HEK293 (cell line): Measurements from ENCODE around the gene EDNRA.

Experiments used
- CTCF ChIA-PET: fragments of 350-600 bp; formaldehyde crosslinking; extraction: SDS; loops from one replicate; lab custom pipeline; 2021; ENCODE audit warnings: antibody characterized with exemption; lab: Yijun Ruan, JAX
- POLR2A ChIA-PET: fragments of 300-600 bp; formaldehyde crosslinking; extraction: SDS; loops from one replicate; lab custom pipeline; 2020; ENCODE audit warnings: antibody characterized with exemption, inconsistent platforms; lab: Yijun Ruan, JAX
- H3K27ac ChIP-seq: fragments of 200-500 bp; sonication (Bioruptor generic); 2 replicates; pipeline ENCODE4 v1.5.1; 2014; ENCODE audit warnings: low read depth, low read length, control low read depth, inconsistent platforms; ENCODE audit errors: extremely low read depth
- H3K36me3 ChIP-seq, 2 experiments: fragments of 200-500 bp in 1 of 2; sonication (Bioruptor generic) in 1 of 2; 1 replicate in 1 of 2; 2 replicates in 1 of 2; pipeline ENCODE4 v1.5.1; 2014 to 2017; ENCODE audit warnings: inconsistent platforms in 2 of 2, low read length in 2 of 2; ENCODE audit not compliant: control insufficient read depth in 2 of 2, insufficient read depth in 1 of 2
- H3K4me1 ChIP-seq: fragments of 200-500 bp; sonication (Bioruptor generic); 2 replicates; pipeline ENCODE4 v1.5.1; 2014; ENCODE audit warnings: mild to moderate bottlenecking, low read length, inconsistent platforms; ENCODE audit not compliant: control insufficient read depth, insufficient read depth
- H3K4me3 ChIP-seq: 2 replicates; pipeline ENCODE4 v1.5.1; 2011; ENCODE audit warnings: low read depth, mild to moderate bottlenecking, control low read depth, low read length, moderate library complexity
- H3K9me3 ChIP-seq: fragments of 200-500 bp; sonication (Bioruptor generic); 2 replicates; pipeline ENCODE4 v1.5.1; 2014; ENCODE audit warnings: low read depth, low read length, inconsistent platforms; ENCODE audit not compliant: control insufficient read depth, insufficient read depth
- BCL11A ChIP-seq: fragments of 450-650 bp; formaldehyde crosslinking; IDR thresholded peaks from 2 replicates; pipeline ENCODE4 v1.5.1; 2016; ENCODE audit warnings: low read depth, missing biosample characterization, missing genetic modification characterization
- GLIS2 ChIP-seq: fragments of 450-650 bp; formaldehyde crosslinking; IDR thresholded peaks from 2 replicates; pipeline ENCODE4 v1.5.1; 2016; ENCODE audit warnings: missing biosample characterization, missing genetic modification characterization
- HIC1 ChIP-seq: fragments of 450-650 bp; formaldehyde crosslinking; IDR thresholded peaks from 2 replicates; pipeline ENCODE4 v1.5.1; 2016; ENCODE audit warnings: missing biosample characterization, missing genetic modification characterization
- HOXA7 ChIP-seq: sonication (generic); formaldehyde crosslinking; IDR thresholded peaks from 2 replicates; pipeline ENCODE4 v1.8.1; 2022; ENCODE audit warnings: missing genetic modification reagents, borderline replicate concordance
- OSR2 ChIP-seq: fragments of 450-650 bp; formaldehyde crosslinking; IDR thresholded peaks from 2 replicates; pipeline ENCODE4 v1.5.1; 2016; ENCODE audit warnings: missing biosample characterization, missing genetic modification characterization
- PATZ1 ChIP-seq: fragments of 450-650 bp; formaldehyde crosslinking; IDR thresholded peaks from 2 replicates; pipeline ENCODE4 v1.5.1; 2016; ENCODE audit warnings: missing biosample characterization, missing genetic modification characterization
- PBX3 ChIP-seq: sonication (generic); formaldehyde crosslinking; IDR thresholded peaks from 2 replicates; pipeline ENCODE4 v1.8.1; 2022; ENCODE audit warnings: mild to moderate bottlenecking, moderate library complexity, missing genetic modification reagents
- PRDM10 ChIP-seq: fragments of 450-650 bp; formaldehyde crosslinking; IDR thresholded peaks from 2 replicates; pipeline ENCODE4 v1.5.1; 2016; ENCODE audit warnings: missing biosample characterization, missing genetic modification characterization
- ZBTB20 ChIP-seq: fragments of 450-650 bp; formaldehyde crosslinking; IDR thresholded peaks from 2 replicates; pipeline ENCODE4 v1.5.1; 2016; ENCODE audit warnings: missing biosample characterization, missing genetic modification characterization
- ZBTB26 ChIP-seq: fragments of 450-650 bp; formaldehyde crosslinking; optimal IDR thresholded peaks from 2 replicates; pipeline ENCODE3; 2016; ENCODE audit warnings: missing biosample characterization, mild to moderate bottlenecking, missing genetic modification characterization
- ZBTB49 ChIP-seq: fragments of 450-650 bp; formaldehyde crosslinking; IDR thresholded peaks from 2 replicates; pipeline ENCODE4 v1.5.1; 2016; ENCODE audit warnings: missing biosample characterization, missing genetic modification characterization, low read depth
- ZIC2 ChIP-seq: fragments of 450-650 bp; formaldehyde crosslinking; IDR thresholded peaks from 2 replicates; pipeline ENCODE4 v1.5.1; 2016; ENCODE audit warnings: missing biosample characterization, missing genetic modification characterization
- ZNF335 ChIP-seq: fragments of 450-650 bp; formaldehyde crosslinking; conservative IDR thresholded peaks from 2 replicates; pipeline ENCODE4 v1.5.1; 2016; ENCODE audit warnings: missing biosample characterization, missing genetic modification characterization
- ZNF37A ChIP-seq: fragments of 450-650 bp; IDR thresholded peaks from 2 replicates; pipeline ENCODE4 v1.5.1; 2018; ENCODE audit warnings: missing biosample characterization, missing genetic modification characterization
- ZNF398 ChIP-seq: fragments of 450-650 bp; formaldehyde crosslinking; IDR thresholded peaks from 2 replicates; pipeline ENCODE4 v1.5.1; 2017; ENCODE audit warnings: missing biosample characterization, missing genetic modification characterization
- ZNF423 ChIP-seq: fragments of 450-650 bp; formaldehyde crosslinking; IDR thresholded peaks from 2 replicates; pipeline ENCODE4 v1.5.1; 2016; ENCODE audit warnings: missing biosample characterization, missing genetic modification characterization
- ZNF433 ChIP-seq: fragments of 450-650 bp; formaldehyde crosslinking; IDR thresholded peaks from 2 replicates; pipeline ENCODE4 v1.5.1; 2016; ENCODE audit warnings: missing biosample characterization, missing genetic modification characterization, low read depth
- ZNF600 ChIP-seq: fragments of 450-650 bp; formaldehyde crosslinking; IDR thresholded peaks from 2 replicates; pipeline ENCODE4 v1.5.1; 2016; ENCODE audit warnings: missing biosample characterization, missing genetic modification characterization
- ZNF654 ChIP-seq: fragments of 450-650 bp; formaldehyde crosslinking; IDR thresholded peaks from 2 replicates; pipeline ENCODE4 v1.5.1; 2016; ENCODE audit warnings: low read depth, missing biosample characterization, missing genetic modification characterization
- ZNF660 ChIP-seq: fragments of 450-650 bp; IDR thresholded peaks from 2 replicates; pipeline ENCODE4 v1.5.1; 2018; ENCODE audit warnings: missing biosample characterization, mild to moderate bottlenecking, missing genetic modification characterization
- ZNF664 ChIP-seq: fragments of 450-650 bp; formaldehyde crosslinking; IDR thresholded peaks from 2 replicates; pipeline ENCODE4 v1.5.1; 2016; ENCODE audit warnings: missing biosample characterization, missing genetic modification characterization
- ZXDB ChIP-seq: fragments of 450-650 bp; formaldehyde crosslinking; IDR thresholded peaks from 2 replicates; pipeline ENCODE4 v1.5.1; 2016; ENCODE audit warnings: missing biosample characterization, missing genetic modification characterization

EDNRA gene

GRCh38 chr4:147480891-147481576, at the start of gene EDNRA:
TSS of gene EDNRA (plus strand) at chr4:147481097. CDS start at chr4:147485682, 4,585 bp downstream.
- no peak within 1 kb of the TSS; the same call in 1 of the 2 replicates for H3K27ac ChIP-seq
- no peaks in the 10 kb centered on the region for H3K4me1 ChIP-seq
- no peaks in the 10 kb centered on the region for H3K9me3 ChIP-seq
- no peaks in the 10 kb centered on the region for H3K36me3 ChIP-seq
- CTCF ChIA-PET: interaction anchor here (0.6 kb wide), 1 partner anchor 280 kb away, joined by 3 read pairs; no protein-coding TSS in a partner anchor
- POLR2A ChIA-PET: no interaction called here
- H3K4me3 ChIP-seq: peak within 1 kb of the TSS; percentile 42
- TF ChIP-seq ZNF664 (tag by site-specific recombination) (no peak), GLIS2 (tag by site-specific recombination) (peak; percentile 25; the same call in 1 of the 2 replicates), ZBTB20 (peak; percentile 60), ZBTB49 (tag by site-specific recombination) (no peak), ZNF37A (tag by site-specific recombination) (no peak), ZBTB26 (peak; percentile 76), ZIC2 (tag by site-specific recombination) (peak; percentile 24), PRDM10 (tag by site-specific recombination) (peak; percentile 73), PATZ1 (tag by site-specific recombination) (peak; percentile 36), PBX3 (0 out of 2 replicates have a peak, but pooled peaks have one; percentile 27), HOXA7 (CRISPR knock-in tag) (no peak), BCL11A (no peak), ZNF398 (0 out of 2 replicates have a peak, but pooled peaks have one; percentile 13), ZNF660 (tag by site-specific recombination) (peak; percentile 54; the same call in 1 of the 2 replicates), ZNF335 (tag by site-specific recombination) (peak; percentile 58; the same call in 1 of the 2 replicates), HIC1 (peak; percentile 92), ZXDB (tag by site-specific recombination) (peak; percentile 85), ZNF600 (tag by site-specific recombination) (peak; percentile 75), OSR2 (tag by site-specific recombination) (no peak), ZNF433 (no peak), ZNF654 (tag by site-specific recombination) (no peak), ZNF423 (tag by site-specific recombination) (peak; percentile 75)
